Ramos (cell line): ENCODE data around the gene PPM1L.

Source experiments
- in situ Hi-C: fragments of 300-500 bp; cut with MboI; formaldehyde crosslinking; loops from one replicate; pipeline ENCODE4 v1.14.3; 2022; ENCODE audit warnings: low sequenced_read_pairs; ENCODE audit not compliant: unreplicated experiment

PPM1L gene

DNA sequence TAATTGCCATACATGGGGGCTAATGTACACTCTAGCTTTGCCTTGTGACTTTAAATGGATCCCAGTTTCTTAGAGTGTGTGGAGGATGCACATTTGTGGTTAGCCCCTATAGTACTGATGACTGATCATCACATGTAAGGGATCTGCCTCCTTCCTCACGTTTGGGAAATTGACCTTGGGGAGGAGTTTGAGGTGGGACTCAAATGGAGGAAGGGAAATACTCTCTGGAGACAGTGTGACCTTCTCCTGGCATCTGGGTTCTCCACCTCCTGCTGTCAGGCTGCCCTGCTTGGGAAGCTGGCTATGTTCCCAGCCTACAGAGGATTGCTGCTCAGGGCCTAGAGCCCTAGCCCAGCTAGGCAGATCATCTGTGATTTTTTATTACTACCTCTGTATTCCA lies 48.7 kb downstream of the PPM1L start:
- in situ Hi-C loops: no loop called here

GRCh38 chr3:160806094-160806493 lies 50.1 kb downstream of the PPM1L start:
- in situ Hi-C loops: no loop called here

- in situ Hi-C loops: no loop called here
Measured at GRCh38 chr3:160806686-160807085, 50.7 kb downstream of the PPM1L start.

DNA sequence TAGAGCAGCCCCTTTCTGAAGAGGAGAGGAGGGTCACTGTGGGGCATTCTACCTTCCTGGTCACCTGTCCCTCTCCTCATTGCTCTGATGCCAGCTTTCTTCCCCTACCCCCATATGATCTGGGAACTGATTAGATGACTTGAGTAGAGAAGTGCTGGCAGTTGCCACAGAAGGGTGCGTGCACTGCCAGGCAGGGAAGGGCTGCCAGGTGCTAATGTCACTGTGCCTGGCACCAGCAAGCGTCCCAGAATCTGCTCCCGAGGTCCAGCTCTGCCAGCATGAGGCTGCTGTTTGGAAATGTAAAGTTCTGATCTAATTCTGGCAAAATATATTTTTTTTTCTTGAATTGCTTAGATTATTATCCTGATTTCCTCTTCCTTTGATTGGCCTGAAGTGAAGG lies 52.8 kb downstream of the PPM1L start:
- in situ Hi-C loops: no loop called here

GRCh38 chr3:160809453-160809852 lies 53.4 kb downstream of the PPM1L start:
- in situ Hi-C loops: no loop called here

DNA sequence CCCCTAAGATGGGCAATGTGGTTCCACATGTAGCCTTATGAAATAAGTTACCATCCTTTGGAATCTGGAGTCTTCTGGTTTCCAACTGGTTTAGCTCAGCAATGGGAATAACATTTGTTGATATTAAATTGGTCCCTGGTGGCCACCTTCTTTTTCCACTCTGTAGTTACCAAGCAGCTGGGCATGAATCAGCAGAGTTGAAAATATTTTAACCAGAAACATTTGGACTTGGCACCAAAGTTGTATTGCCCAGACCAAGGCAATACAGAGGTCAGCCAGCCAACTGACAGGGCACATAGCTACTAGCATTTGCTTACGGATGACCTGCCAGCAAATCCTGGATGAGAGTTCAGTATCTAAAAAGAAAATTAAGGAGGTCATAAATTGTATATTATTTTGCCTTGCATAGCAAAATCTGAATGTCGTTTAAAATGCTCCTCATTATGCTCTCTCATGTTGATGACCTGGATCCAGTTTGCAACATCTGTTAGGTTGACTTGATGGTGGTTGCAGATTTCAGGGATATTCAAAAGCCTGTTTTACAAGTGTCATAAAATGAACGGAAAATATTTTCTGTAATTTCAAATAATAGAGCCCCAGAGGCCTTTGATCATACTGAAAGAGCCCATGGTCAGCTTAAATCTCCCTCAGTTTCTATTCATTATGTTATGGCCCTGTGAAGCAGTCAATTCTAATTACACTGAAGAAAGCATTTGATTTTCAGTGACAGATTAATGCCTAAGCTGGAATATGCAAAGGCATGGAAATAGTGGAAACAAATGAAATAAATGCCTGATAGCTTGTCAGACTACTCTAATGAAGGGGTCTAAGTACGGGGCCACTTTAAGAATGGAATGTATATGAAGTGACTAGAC lies 54.6 kb downstream of the PPM1L start:
- in situ Hi-C loops: no loop called here

DNA sequence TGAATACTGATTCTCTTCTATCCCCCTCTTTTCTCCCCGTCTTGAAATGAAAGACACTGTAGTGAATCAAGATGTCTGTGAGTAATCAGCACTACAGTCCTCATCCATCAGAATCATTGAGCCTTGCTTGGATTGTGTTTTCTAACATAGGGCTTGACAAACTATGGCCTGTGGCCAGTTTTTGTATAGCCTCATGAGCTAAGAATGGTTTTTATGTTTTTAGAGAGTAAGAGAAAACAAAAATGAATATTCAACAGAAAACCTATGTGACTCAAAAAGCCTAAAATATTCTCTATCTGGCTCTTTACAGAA lies 55.2 kb downstream of the PPM1L start:
- in situ Hi-C loops: no loop called here

GRCh38 chr3:160812304-160812703 lies 56.3 kb downstream of the PPM1L start:
- in situ Hi-C loops: no loop called here

- in situ Hi-C loops: no loop called here
Measured at GRCh38 chr3:160815280-160815679, 59.2 kb downstream of the PPM1L start.

GRCh38 chr3:160820022-160820421 lies 64.0 kb downstream of the PPM1L start:
- in situ Hi-C loops: no loop called here

- in situ Hi-C loops: no loop called here
Measured at GRCh38 chr3:160820430-160820829, 64.4 kb downstream of the PPM1L start.

DNA sequence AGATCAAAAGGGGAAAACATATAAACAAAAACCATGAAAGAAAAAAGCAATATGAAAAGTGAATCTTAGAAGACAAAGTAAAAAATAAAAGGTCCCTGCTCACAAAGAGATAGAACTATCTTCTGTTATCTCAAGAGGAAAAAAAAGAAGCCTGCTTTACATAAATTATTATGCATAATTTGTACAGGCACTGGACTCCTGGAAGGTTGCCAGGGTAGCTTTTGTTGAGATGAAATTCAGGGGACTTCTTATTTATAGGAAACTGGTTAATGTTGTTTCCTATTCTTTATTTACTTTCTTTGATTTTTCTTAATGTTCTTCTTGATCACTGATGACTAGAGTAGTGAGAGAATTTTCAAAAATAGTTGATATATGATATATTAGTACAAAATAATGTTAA lies 66.9 kb downstream of the PPM1L start:
- in situ Hi-C loops: no loop called here

GRCh38 chr3:160825311-160825800 lies 69.3 kb downstream of the PPM1L start:
- in situ Hi-C loops: no loop called here

DNA sequence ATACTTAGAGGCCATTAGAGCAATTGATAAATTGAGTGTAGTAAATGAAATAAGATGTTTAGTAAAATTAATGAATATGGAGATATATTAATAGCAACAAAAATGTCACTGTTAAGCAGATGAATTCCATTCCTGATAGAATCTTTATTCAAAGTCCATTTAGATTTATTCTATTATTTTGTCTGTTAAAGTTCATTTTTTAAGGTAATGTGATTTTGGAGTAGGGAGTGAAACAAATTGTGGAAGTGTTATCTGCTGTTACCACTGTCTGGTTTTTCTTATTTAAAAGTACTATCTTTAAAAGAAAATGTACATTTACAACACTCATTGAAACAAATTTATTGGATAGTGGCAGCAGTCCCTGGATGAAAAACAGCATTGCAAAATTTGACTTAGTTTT lies 70.4 kb downstream of the PPM1L start:
- in situ Hi-C loops: no loop called here

DNA sequence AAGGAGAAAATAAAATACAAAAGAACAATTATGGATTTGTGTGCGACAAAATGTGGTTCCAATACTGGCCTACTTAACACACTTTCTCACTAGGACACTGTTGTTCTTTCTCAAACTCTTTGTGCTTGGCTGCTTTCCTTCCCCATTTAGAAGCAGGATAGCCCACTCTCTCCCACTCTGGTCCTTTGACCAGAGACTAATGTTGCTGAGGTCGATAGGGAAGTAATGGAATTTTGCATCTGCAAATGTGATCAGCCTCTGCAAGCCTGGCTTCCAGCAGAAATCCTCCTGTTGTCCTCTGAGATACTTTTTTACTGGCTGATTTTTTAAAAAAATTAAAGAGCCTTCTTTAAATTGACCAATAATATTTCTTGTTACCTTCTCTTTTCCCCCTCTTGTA lies 71.0 kb downstream of the PPM1L start:
- in situ Hi-C loops: no loop called here

- in situ Hi-C loops: no loop called here
Measured at GRCh38 chr3:160827516-160827915, 71.5 kb downstream of the PPM1L start.

DNA sequence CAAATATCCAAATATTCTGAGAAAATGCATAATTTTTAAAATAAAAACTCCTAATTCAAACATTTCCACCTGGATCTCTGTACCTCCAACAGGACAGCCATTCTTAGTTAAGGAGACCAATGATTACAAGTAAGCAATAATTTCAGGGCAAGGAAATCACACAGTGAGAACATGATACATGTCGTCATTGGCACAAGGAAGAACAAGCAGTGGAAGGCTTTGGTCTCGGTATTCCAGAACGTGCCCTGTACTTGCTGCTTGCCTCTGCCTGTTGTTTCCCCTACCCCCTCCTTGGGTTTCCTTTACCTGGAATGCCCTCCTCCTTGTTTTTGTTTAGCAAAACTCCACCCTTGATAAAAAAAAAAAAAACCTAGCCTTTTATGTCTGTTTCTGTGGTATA lies 72.8 kb downstream of the PPM1L start:
- in situ Hi-C loops: no loop called here

DNA sequence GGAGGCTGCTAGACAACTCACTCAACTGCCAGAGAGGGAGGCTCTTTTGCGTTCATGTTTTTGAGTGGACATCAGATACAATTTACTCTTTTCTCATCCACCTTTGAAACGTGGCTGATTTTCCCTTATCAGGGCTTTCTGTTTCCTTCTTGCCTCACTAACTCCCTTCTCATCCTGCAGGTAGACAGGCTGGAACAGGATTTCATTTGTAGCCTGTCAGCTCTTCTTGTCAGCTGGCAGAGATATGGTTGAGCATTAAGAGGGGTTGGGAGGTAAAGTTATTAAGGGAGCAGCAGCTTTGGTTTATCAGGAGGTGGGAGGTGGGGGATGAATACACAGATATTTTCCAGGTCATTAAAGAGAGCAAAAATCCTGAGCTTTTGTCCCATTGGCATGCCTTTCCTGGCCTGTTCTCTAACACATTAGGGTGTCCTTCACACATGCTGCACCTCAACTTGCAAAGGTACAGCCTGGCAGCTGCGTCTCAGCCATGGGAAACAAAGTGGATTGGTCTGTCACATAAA lies 73.5 kb downstream of the PPM1L start:
- in situ Hi-C loops: no loop called here

- in situ Hi-C loops: no loop called here
Measured at GRCh38 chr3:160830796-160831195, 74.8 kb downstream of the PPM1L start.

DNA sequence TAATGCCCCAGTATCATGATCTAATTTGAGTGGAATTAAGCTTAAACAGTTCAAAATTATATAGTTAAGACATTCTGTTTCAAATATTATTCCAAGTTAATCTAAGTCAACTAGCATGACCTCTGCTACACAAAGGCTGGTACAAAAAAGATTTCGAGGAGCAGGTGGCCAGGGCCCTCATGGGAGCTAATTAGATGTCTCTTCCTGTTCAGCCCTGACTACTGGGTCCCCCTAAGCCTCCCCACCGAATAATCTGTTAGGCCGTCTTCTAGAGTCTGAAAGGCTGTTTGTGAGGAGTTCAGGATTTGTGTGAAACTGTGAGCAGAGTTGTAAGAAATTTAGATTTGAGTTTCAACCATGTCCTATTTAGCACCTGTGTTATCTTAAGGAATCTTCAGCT lies 75.4 kb downstream of the PPM1L start:
- in situ Hi-C loops: no loop called here

DNA sequence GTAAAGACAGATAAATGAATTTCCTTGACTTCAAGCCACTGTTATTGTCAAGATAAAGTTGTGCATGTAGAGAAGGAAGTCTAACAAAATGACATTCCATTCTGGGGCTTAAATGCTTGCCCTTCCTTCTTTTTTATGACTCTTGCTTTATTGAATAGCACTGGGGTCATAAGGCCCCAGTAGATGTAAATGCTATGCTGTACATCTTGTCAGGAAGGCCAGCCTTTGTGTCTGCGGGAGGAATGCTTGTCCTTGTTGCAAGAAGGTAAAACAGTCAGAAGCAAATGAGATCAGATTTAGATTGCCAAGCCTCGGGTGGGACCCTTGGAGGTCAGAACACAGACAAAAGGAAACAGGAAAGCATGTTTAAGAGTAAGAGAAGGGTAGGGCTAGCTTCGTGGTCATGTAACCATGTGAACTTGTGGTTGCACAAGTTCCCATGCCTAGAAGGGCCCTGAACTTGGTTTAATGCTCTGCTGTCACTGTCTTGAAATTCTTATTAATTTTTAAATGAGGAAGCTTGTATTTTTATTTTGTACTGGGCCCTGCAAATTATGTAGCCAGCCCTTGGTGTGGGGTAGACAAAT lies 81.5 kb downstream of the PPM1L start:
- in situ Hi-C loops: no loop called here

- in situ Hi-C loops: no loop called here
Measured at GRCh38 chr3:160840590-160840989, 84.6 kb downstream of the PPM1L start.
